GM12875 (cell line): ENCODE measurements around the gene KCNS1.

ENCODE experiments used
- H3K4me3 ChIP-seq: one replicate; pipeline ENCODE4 v1.5.1; 2011; ENCODE audit warnings: low read depth, low read length, control low read depth
- TF ChIP-seq, protein P1 (sequence below): IDR thresholded peaks from 2 replicates; pipeline ENCODE4 v1.5.1; 2011; ENCODE audit warnings: low read depth, mild to moderate bottlenecking, control low read depth, inconsistent platforms, low read length, moderate library complexity, borderline replicate concordance; ENCODE audit not compliant: insufficient read depth

KCNS1 gene

GRCh38 chr20:45124365-45124764 is 23.4 kb upstream of the KCNS1 start, which contains the start of gene WFDC12:
Gene WFDC12, minus strand, starts transcription at chr20:45124465. Its CDS starts 18 bp downstream, at chr20:45124447.
- no peak within 1 kb of the TSS for H3K4me3 ChIP-seq
- TF ChIP-seq, protein P1, sequence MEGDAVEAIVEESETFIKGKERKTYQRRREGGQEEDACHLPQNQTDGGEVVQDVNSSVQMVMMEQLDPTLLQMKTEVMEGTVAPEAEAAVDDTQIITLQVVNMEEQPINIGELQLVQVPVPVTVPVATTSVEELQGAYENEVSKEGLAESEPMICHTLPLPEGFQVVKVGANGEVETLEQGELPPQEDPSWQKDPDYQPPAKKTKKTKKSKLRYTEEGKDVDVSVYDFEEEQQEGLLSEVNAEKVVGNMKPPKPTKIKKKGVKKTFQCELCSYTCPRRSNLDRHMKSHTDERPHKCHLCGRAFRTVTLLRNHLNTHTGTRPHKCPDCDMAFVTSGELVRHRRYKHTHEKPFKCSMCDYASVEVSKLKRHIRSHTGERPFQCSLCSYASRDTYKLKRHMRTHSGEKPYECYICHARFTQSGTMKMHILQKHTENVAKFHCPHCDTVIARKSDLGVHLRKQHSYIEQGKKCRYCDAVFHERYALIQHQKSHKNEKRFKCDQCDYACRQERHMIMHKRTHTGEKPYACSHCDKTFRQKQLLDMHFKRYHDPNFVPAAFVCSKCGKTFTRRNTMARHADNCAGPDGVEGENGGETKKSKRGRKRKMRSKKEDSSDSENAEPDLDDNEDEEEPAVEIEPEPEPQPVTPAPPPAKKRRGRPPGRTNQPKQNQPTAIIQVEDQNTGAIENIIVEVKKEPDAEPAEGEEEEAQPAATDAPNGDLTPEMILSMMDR: no peak

GRCh38 chr20:45121388-45121787 is 20.5 kb upstream of the KCNS1 start:
- no peak overlapping the region for H3K4me3 ChIP-seq
- TF ChIP-seq, protein P1: no peak

- TF ChIP-seq, protein P1: no peak
Measured at GRCh38 chr20:45119556-45120266, 18.8 kb upstream of the KCNS1 start.

DNA sequence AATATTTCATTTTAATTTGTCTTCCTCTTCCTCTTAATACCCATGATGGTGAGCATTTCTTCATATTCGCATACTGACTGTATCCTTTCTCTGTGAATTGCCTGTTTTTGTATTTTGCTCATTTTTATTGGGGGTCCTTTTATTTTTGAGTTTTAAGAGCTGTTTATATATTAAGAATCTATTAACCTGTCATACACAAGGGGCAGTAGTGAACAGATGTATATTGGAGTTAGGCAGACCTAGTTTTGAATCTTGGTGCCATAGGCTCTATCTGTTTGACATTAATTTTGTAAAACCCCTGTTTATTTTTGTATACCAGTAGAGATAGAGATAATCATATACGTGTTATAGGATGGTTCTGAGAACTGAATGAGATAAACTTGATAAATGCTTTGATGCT is 17.1 kb upstream of the KCNS1 start:
- H3K4me3 ChIP-seq: no peak overlapping the region
- TF ChIP-seq, protein P1: no peak

More at GRCh38 chr20:45119556-45120266, 18.8 kb upstream of the KCNS1 start:
- no peak overlapping the region for H3K4me3 ChIP-seq

- TF ChIP-seq, protein P1: no peak
- no peak overlapping the region for H3K4me3 ChIP-seq
Measured at GRCh38 chr20:45117581-45117980, 16.7 kb upstream of the KCNS1 start.

DNA sequence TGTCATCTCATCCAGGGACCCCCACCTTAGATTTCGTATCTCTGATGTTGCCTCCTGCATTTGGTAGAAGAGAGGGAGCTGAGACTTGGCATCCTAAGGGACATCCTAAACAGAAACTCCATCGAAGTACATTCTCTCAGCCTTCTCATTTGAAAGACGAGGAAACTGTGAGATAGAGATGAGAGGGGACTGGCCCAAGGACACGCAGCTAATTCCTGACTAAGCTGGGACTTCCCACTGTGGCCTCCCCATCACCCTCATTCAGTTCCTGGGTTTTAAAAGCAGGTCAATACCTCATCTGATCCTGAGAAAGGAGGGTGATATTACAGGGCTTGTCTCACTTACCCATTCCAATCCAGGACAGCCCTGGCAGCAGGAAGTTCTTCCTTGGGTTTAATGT is 14.9 kb upstream of the KCNS1 start:
- H3K4me3 ChIP-seq: no peak overlapping the region
- TF ChIP-seq, protein P1: no peak

DNA sequence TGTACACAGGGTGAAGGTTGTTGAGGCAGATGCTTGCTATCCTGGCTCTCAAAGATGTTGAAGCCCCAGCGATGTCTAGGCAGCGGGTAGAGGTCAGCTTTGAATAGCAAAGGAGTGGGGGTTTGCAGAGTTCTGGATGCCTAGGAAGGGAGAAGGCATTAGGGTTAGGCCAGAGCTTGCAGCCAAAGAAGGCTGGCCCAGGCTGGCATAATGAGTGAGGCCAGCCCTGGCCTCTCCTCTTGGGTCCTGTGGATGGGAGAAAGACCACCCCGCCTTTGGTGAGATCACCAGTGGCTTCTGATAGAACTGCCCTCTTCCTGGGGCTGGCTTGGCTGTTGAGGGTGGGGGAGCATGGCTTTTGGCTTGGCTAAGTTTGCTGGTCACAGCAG is 14.5 kb upstream of the KCNS1 start:
- TF ChIP-seq, protein P1: no peak
- H3K4me3 ChIP-seq: no peak overlapping the region
